CD4-positive, alpha-beta memory T cell (primary cell): ENCODE measurements around the gene CFAP157. TPM values are rescaled to one million over a fixed set of nuclear protein-coding genes. Genes with fewer than 3 reads are reported as not detected.

Experiments
- CTCF ChIA-PET: fragments of 350-600 bp; sonication (Branson Sonifier 250); formaldehyde crosslinking; loops from one replicate; lab custom pipeline; 2021; ENCODE audit warnings: inconsistent platforms; ENCODE audit not compliant: partially characterized antibody; lab: Charles Lee
- POLR2A ChIA-PET: fragments of 350-600 bp; sonication (Branson Sonifier 250); formaldehyde crosslinking; loops from one replicate; lab custom pipeline; 2021; ENCODE audit not compliant: partially characterized antibody; lab: Charles Lee
- DNase-seq, 5 donors: peaks; one replicate each; pipeline versions ENCODE4 v3.0.0 to v3.0.0-alpha.2; 2020 to 2022; ENCODE audit warnings: mixed read lengths in 1 of 5
- H3K27ac ChIP-seq: one replicate; pipeline ENCODE4 v1.7.0; 2013; ENCODE audit warnings: low read depth, low read length
- H3K27me3 ChIP-seq: 2 replicates; pipeline ENCODE4 v1.7.0; 2013; ENCODE audit warnings: mild to moderate bottlenecking, low read length, moderate library complexity; ENCODE audit not compliant: insufficient read depth
- H3K36me3 ChIP-seq: 2 replicates; pipeline ENCODE4 v1.7.0; 2013; ENCODE audit warnings: mild to moderate bottlenecking, low read length, moderate library complexity; ENCODE audit not compliant: insufficient read depth
- H3K4me1 ChIP-seq: 2 replicates; pipeline ENCODE4 v1.7.0; 2013; ENCODE audit warnings: mild to moderate bottlenecking, low read length, moderate library complexity; ENCODE audit not compliant: insufficient read depth
- H3K4me3 ChIP-seq, 2 donors: one replicate each; pipeline ENCODE4 v1.7.0; 2013; ENCODE audit warnings: low read length in 2 of 2, mild to moderate bottlenecking in 1 of 2
- H3K9me3 ChIP-seq, 2 donors: one replicate each; pipeline ENCODE4 v1.7.0; 2013; ENCODE audit warnings: low read length in 2 of 2, control low read depth in 1 of 2; ENCODE audit not compliant: control insufficient read depth in 1 of 2
- H3K27ac Mint-ChIP-seq, 7 donors: one replicate each; pipeline ENCODE4 v1.8.0; 2020 to 2021; ENCODE audit warnings: mixed read lengths in 7 of 7, mild to moderate bottlenecking in 6 of 7, inconsistent platforms in 3 of 7, moderate library complexity in 3 of 7
- H3K27me3 Mint-ChIP-seq, 2 donors: one replicate each; pipeline ENCODE4 v1.8.0; 2020 to 2021; ENCODE audit warnings: mixed read lengths in 2 of 2
- H3K36me3 Mint-ChIP-seq, 2 donors: one replicate each; pipeline ENCODE4 v1.8.0; 2020 to 2021; ENCODE audit warnings: mixed read lengths in 2 of 2, inconsistent platforms in 1 of 2, mild to moderate bottlenecking in 1 of 2
- H3K4me1 Mint-ChIP-seq, 4 donors: one replicate each; pipeline ENCODE4 v1.8.0; 2020 to 2021; ENCODE audit warnings: mixed read lengths in 4 of 4, mild to moderate bottlenecking in 1 of 4
- H3K4me3 Mint-ChIP-seq, 8 donors: one replicate each; pipeline ENCODE4 v1.8.0; 2020 to 2021; ENCODE audit warnings: mixed read lengths in 8 of 8, mild to moderate bottlenecking in 7 of 8, moderate library complexity in 6 of 8, inconsistent platforms in 3 of 8
- H3K9me3 Mint-ChIP-seq, 8 donors: one replicate each; pipeline ENCODE4 v1.8.0; 2020 to 2021; ENCODE audit warnings: mixed read lengths in 8 of 8, mild to moderate bottlenecking in 5 of 8, inconsistent platforms in 3 of 8, moderate library complexity in 1 of 8
- intact Hi-C: fragments of 100-400 bp; cut with micrococcal nuclease; formaldehyde crosslinking; loops from one replicate; pipeline ENCODE4 v1.15.1; 2023
- polyA plus RNA-seq, 2 donors: library from polyadenylated mRNA; unstranded; fragments of 300-500 nt; fragmentation: Illumina TruSeq; gene quantifications; one replicate each; pipeline ENCODE4 v1.2.3, GENCODE V29; 2021
- total RNA-seq, 2 experiments: library from RNA; stranded (reverse); gene quantifications; one replicate each; pipeline ENCODE4 v1.2.3, GENCODE V29; 2021

Gene CFAP157
- total and polyA plus RNA-seq, 4 experiments from 2014 or later, result 0.14 to 0.25 (median 0.22) TPM; not detected in 1

DNA sequence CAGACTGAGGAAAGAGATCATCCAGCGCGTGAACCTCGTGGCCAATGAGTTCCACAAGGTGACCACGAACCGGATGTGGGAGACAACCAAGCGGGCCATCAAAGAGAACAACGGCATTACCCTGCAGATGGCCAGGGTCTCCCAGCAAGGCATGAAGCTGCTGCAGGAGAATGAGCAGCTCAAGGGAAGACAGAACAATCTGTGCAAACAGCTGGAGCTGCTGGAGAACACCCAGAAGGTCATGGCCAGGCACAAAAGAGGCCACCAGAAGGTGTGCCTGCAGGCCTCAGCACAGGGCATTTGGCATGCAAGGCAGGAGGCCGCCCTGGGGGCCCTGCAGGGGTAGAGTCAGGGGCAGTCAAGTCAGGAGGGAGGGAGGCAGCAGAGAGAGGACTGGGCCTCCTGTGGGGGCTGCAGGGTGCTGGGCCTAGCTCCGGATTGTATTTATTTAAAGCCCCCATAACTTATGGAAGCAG, 4.5 kb downstream of the CFAP157 start:
- Histone ChIP-seq H3K9me3 (no peaks in the 10 kb centered on the region), H3K4me3 (no peak overlapping the region), H3K36me3 (no peaks in the 10 kb centered on the region), H3K4me1 (peaks cover 36% of the 10 kb centered on the region), H3K27ac (no peak overlapping the region), H3K27me3 (no peaks in the 10 kb centered on the region)
- H3K4me1 Mint-ChIP-seq, result peaks cover 20 to 45% (median 32%) of the 10 kb centered on the region in 4 donors
- ChIA-PET POLR2A (interaction anchor here (1.8 kb wide), 1 partner anchor 74 kb away, joined by 4 read pairs; the partner anchor contains the start of gene CDK9), CTCF (interaction anchor here (1.5 to 3.4 kb wide), 2 partner anchors 23 to 210 kb away, joined by 3 to 19 read pairs; partner anchors contain the start of gene TOR2A)
- no peaks in the 10 kb centered on the region for H3K27me3 Mint-ChIP-seq
- DNase-seq, result no peak
- peaks cover 0 to 6% of the 10 kb centered on the region in 2 donors for H3K36me3 Mint-ChIP-seq
- intact Hi-C loops, result no loop called here
- peak overlapping the region in 4 of 7 donors; percentile 7 to 59 (median 50) for H3K27ac Mint-ChIP-seq
- H3K4me3 Mint-ChIP-seq, result peak overlapping the region in 4 of 8 donors; percentile 24 to 46 (median 44)
- H3K9me3 Mint-ChIP-seq, result peaks cover 0 to 1% (median 0%) of the 10 kb centered on the region in 8 donors

DNA sequence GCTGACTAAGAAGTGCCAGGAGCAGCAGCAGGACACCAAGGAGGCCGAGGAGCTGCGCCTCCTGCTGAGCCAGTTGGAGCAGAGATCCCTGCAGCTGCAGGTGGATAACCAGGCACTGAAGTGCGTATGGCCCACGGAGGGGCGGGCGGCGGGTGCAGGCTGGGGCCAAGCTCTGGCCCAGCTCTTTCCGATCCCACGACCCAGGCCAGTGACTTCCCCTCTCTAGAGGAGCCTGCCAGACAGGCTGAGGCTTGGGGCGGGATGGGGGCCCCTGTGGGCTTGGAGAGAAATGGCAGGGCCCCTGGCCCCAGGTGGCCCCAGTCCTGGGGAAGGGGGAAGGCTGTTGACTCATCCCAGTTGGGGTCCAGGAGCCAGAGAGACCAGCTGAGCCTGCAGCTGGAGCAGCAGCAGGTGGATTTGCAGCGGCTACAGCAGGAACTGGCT, 5.1 kb downstream of the CFAP157 start:
- H3K9me3 Mint-ChIP-seq, result peaks cover 0 to 1% (median 0%) of the 10 kb centered on the region in 8 donors
- peaks cover 19 to 44% (median 33%) of the 10 kb centered on the region in 4 donors for H3K4me1 Mint-ChIP-seq
- H3K27ac Mint-ChIP-seq, result peak overlapping the region in 1 of 7 donors; percentile 35
- ChIA-PET CTCF (interaction anchor here (1.5 to 3.4 kb wide), 2 partner anchors 23 to 209 kb away, joined by 3 to 19 read pairs; partner anchors contain the start of gene TOR2A), POLR2A (interaction anchor here (1.0 to 2.0 kb wide), 3 partner anchors 13 to 73 kb away, joined by 3 to 7 read pairs (median 4); partner anchors contain the start of genes CDK9 and TOR2A)
- peaks cover 39% of the 10 kb centered on the region for H3K4me1 ChIP-seq
- H3K27ac ChIP-seq, result no peak overlapping the region
- no peaks in the 10 kb centered on the region for H3K27me3 Mint-ChIP-seq
- no peaks in the 10 kb centered on the region for H3K9me3 ChIP-seq
- intact Hi-C loops, result no loop called here
- no peak overlapping the region for H3K4me3 ChIP-seq
- peaks cover 0 to 6% of the 10 kb centered on the region in 2 donors for H3K36me3 Mint-ChIP-seq
- H3K36me3 ChIP-seq, result no peaks in the 10 kb centered on the region
- DNase-seq, result no peak
- H3K4me3 Mint-ChIP-seq, result peak overlapping the region in 2 of 8 donors; percentile 29 to 49
- no peaks in the 10 kb centered on the region for H3K27me3 ChIP-seq

DNA sequence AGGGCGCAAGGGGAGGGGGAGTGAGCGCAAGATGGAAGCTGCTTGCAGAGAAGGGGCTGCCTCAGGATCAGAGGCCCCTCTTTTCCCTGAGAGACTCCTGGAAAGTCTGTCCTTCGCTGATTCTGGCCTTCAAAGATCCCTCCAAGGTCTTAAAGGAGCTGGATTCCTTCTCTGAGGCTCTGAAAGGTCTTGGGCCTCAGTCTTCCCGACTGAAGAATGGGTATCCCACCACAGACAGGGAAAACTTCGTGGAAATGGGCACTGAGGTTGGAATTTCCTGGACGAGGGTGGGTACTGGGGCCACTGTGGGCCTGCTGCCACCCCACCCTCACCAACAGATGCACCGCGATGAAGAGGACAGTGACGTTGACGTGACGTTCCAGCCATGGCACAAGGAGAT, 5.6 kb downstream of the CFAP157 start:
- ChIA-PET CTCF (interaction anchor here (1.5 to 3.4 kb wide), 2 partner anchors 22 to 209 kb away, joined by 3 to 19 read pairs; partner anchors contain the start of gene TOR2A), POLR2A (interaction anchor here (1.0 to 2.0 kb wide), 3 partner anchors 13 to 73 kb away, joined by 3 to 7 read pairs (median 4); partner anchors contain the start of genes CDK9 and TOR2A)
- H3K9me3 ChIP-seq, result no peaks in the 10 kb centered on the region
- intact Hi-C loops, result no loop called here
- Mint-ChIP-seq H3K9me3 (no peaks in the 10 kb centered on the region), H3K27ac (peak overlapping the region in 2 of 7 donors; percentile 35 to 47), H3K27me3 (no peaks in the 10 kb centered on the region), H3K4me3 (peak overlapping the region in 3 of 8 donors; percentile 36 to 65 (median 61)), H3K36me3 (peaks cover 0 to 6% of the 10 kb centered on the region in 2 donors), H3K4me1 (peaks cover 19 to 40% (median 31%) of the 10 kb centered on the region in 4 donors)
- H3K4me3 ChIP-seq, result no peak overlapping the region
- H3K4me1 ChIP-seq, result peaks cover 36% of the 10 kb centered on the region
- DNase-seq, result no peak
- H3K27ac ChIP-seq, result no peak overlapping the region
- H3K27me3 ChIP-seq, result no peaks in the 10 kb centered on the region
- no peaks in the 10 kb centered on the region for H3K36me3 ChIP-seq

DNA sequence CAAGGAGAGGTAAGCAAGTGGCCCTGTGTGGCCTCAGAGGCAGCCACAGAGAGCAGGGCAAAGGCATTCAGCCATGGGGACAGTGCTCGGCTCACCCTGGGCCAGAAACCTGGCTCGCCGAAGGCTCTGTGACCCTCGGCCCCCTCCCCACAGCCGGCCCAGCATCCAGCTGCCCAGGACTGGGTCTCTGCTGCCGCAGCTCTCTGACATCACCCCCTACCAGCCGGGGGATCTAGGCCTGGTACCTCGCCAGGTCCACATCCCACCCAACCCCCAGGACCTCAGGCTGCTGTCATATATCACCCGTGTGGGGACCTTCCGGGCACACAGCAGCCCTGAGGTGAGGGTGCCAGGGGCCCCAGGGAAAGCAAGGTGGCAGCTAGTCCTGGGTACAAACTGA, 6.1 kb downstream of the CFAP157 start:
- Histone ChIP-seq H3K4me1 (peaks cover 31% of the 10 kb centered on the region), H3K36me3 (no peaks in the 10 kb centered on the region)

DNA sequence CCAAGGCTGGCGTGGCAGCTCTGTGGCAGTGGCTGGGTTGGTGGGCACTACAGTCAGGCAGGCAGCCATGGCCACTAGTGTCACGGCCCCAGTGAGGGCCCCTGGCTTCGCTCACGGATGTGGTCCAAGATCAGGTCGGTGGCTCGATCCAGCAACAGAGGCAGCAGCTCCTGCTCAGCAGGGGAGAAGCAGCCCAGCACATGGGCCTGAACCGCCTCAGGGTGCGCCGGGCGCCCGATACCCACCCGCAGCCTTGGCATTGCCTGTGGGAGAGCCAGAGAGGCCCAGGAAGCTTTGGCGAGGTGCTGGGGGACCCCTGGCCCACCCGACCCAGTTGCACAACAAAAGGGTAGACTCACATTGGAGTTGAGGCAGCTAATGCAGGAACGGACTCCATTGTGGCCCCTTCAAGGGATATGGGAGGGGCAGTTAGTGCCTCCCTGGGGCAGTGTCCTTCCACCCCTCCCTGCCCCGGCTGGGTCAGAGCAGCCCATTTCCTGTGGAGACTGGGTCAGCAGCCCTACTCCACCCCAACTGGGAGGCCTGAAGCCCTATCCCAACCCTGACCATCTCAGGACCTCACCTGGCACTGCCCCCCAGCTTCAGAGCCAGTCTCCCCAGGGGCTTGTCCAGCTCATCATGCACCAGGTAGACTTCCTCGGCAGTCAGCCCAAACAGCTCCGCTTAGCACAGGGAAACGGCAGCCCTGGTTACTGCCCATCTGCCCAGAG, 7.4 kb downstream of the CFAP157 start:
- ChIA-PET CTCF (interaction anchor here (1.8 to 3.4 kb wide), 2 partner anchors 21 to 71 kb away, joined by 5 to 23 read pairs; partner anchors contain the start of gene TOR2A), POLR2A (interaction anchor here (0.9 to 6.3 kb wide), 5 partner anchors 10 to 74 kb away, joined by 3 to 39 read pairs (median 5); partner anchors contain the start of gene TOR2A)
- H3K4me1 Mint-ChIP-seq, result peaks cover 15 to 35% (median 27%) of the 10 kb centered on the region in 4 donors
- H3K9me3 Mint-ChIP-seq, result no peaks in the 10 kb centered on the region
- Histone ChIP-seq H3K9me3 (no peaks in the 10 kb centered on the region), H3K4me3 (peak overlapping the region in 1 of 2 donors; percentile 37), H3K27me3 (no peaks in the 10 kb centered on the region), H3K4me1 (peaks cover 33% of the 10 kb centered on the region), H3K36me3 (no peaks in the 10 kb centered on the region), H3K27ac (no peak overlapping the region)
- no peak for DNase-seq
- H3K27ac Mint-ChIP-seq, result peak overlapping the region; percentile 48 to 85 (median 73)
- H3K27me3 Mint-ChIP-seq, result no peaks in the 10 kb centered on the region
- intact Hi-C loops, result loop anchor here (2.0 kb wide), 1 partner anchor 101 kb away; the partner anchor contains the start of gene STXBP1
- H3K36me3 Mint-ChIP-seq, result peaks cover 0 to 6% of the 10 kb centered on the region in 2 donors
- H3K4me3 Mint-ChIP-seq, result peak overlapping the region; percentile 61 to 84 (median 79)

More for the DNA sequence above, 6.1 kb downstream of the CFAP157 start:
- no peak for DNase-seq
- Mint-ChIP-seq H3K27me3 (no peaks in the 10 kb centered on the region), H3K36me3 (peaks cover 0 to 6% of the 10 kb centered on the region in 2 donors), H3K9me3 (no peaks in the 10 kb centered on the region), H3K27ac (no peak overlapping the region), H3K4me1 (peaks cover 15 to 35% (median 26%) of the 10 kb centered on the region in 4 donors), H3K4me3 (peak overlapping the region in 2 of 8 donors; percentile 61 to 65)
- intact Hi-C loops, result no loop called here
- Histone ChIP-seq H3K27me3 (no peaks in the 10 kb centered on the region), H3K9me3 (no peaks in the 10 kb centered on the region), H3K27ac (no peak overlapping the region), H3K4me3 (no peak overlapping the region)
- ChIA-PET CTCF (no interaction called here), POLR2A (interaction anchor here (1.0 to 2.0 kb wide), 2 partner anchors 14 to 22 kb away, joined by 3 to 7 read pairs; partner anchors contain the start of gene TOR2A)

DNA sequence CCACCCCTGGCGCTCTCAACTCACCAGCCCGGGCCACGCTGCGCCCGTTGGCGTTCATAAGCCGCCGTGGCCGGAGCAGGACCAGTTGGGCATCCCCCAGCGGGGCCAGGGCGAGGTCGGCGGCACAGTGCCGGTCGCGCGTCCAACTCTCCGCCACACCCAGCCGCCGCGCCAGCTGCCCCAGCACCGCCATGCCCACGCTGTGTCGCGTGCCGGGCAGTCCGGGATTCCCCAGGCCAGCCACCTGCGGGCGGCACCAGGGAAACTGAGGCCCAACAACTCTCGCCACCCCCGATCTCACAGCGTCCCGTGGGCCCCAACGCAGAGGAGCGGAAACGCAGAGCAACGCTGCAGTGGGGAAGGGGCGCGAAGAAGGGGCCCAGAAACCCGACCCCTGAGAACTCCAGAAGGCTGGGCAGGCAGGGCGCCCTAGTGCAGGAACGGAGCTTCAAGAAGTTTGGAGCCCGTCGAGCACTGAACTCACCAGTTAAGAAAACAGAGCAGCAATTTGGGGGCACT, 8.2 kb downstream of the CFAP157 start:
- peak overlapping the region; percentile 71 for H3K27ac ChIP-seq
- H3K27me3 ChIP-seq, result no peaks in the 10 kb centered on the region
- H3K9me3 ChIP-seq, result no peaks in the 10 kb centered on the region
- peaks cover 22 to 42% (median 33%) of the 10 kb centered on the region in 4 donors for H3K4me1 Mint-ChIP-seq
- peak overlapping the region; percentile 95 to 100 (median 99) for H3K4me3 Mint-ChIP-seq
- ChIA-PET POLR2A (interaction anchor here (0.9 to 6.3 kb wide), 16 partner anchors 10 to 264 kb away, joined by 3 to 39 read pairs (median 5); partner anchors contain the start of genes CDK9, LRSAM1, PIP5KL1 and RPL12), CTCF (interaction anchor here (1.0 to 3.4 kb wide), 4 partner anchors 7 to 70 kb away, joined by 3 to 23 read pairs (median 4); partner anchors contain the start of gene TOR2A)
- H3K9me3 Mint-ChIP-seq, result no peaks in the 10 kb centered on the region
- DNase-seq, result no peak
- H3K4me1 ChIP-seq, result peaks cover 41% of the 10 kb centered on the region
- H3K36me3 ChIP-seq, result no peaks in the 10 kb centered on the region
- H3K4me3 ChIP-seq, result peak overlapping the region; percentile 45 to 91
- H3K36me3 Mint-ChIP-seq, result peaks cover 0 to 6% of the 10 kb centered on the region in 2 donors
- no peaks in the 10 kb centered on the region for H3K27me3 Mint-ChIP-seq
- H3K27ac Mint-ChIP-seq, result peak overlapping the region; percentile 83 to 99 (median 98)
- intact Hi-C loops, result loop anchor here (1.0 to 5.0 kb wide), 4 partner anchors 16 to 263 kb away; partner anchors contain the start of genes LRSAM1, RPL12, STXBP1 and TOR2A
